ENCODE data around the gene CARS1. TPM values are rescaled to one million over a fixed set of nuclear protein-coding genes. Genes with fewer than 3 reads are reported as not detected.

CARS1 gene
- total and polyA plus RNA-seq, 10 of the 15 experiments (the other 5 are each of a cell fraction or from before 2014, with no cell fraction given): 7.8 to 60.6 (median 45.7) TPM

DNA sequence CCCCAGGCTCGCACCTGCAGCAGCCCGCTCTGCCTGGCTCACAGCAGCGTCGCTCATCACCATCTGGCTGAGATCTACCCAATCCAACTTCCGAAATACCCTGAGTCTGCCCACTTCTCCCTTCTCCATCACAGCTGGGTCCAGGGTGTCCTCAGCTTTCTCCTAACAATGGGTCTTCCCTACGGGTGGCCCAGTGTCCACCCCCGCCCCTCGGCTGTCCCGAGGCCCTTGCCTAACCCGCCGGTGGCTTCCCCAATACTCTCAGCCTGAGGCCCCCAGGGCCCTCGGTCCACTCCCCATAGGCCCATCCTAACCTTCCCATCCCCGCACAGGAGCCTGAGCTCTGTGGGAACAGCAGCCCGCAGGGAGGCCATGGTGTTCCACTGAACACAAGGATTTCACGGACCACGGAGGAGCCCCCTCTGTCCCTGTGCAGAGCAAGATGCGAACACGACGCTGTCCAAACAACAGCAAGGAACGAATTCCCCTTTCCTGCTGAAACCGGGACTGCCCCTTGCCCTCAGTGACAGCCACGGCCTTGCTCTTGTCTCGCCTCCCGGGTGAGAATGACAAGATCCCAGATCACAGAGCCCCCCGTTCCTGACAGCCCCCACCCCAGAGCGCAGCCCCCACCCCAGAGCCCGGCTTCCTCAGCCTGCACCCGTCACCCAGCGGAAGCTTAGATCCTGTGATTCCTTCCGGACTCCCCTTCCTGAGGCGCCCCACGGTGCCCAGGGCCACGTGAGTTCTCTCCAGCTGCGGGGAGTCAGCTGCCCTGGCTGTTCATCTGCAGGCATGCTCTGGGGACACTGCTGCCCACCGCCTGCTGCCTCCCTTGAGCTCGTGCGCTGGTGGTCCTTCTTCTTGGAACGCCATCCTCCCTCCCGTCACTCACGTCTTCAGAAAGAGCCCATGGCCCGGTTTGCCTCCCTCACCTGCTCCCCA, 48.8 kb upstream of the CARS1 start:
- Histone ChIP-seq H3K27me3 (replicated peaks in 1 of 2; ENCODE audit: control insufficient read depth in 2 of 2, insufficient read depth in 2 of 2, low read length in 1 of 2) (no peaks in the 10 kb centered on the region; a peak in 1 of 4 replicates), H3K27ac (ENCODE audit: control insufficient read depth, insufficient read depth) (no peak overlapping the region), H4K20me1 (ENCODE audit: control insufficient read depth, insufficient read depth) (no peaks in the 10 kb centered on the region), H3K79me2 (ENCODE audit: control insufficient read depth, insufficient read depth, low read length) (no peaks in the 10 kb centered on the region), H3K9ac (ENCODE audit: control insufficient read depth, insufficient read depth, low read length) (no peak overlapping the region), H3K4me3 (no peak overlapping the region), H3K4me2 (ENCODE audit: control insufficient read depth, insufficient read depth) (no peak overlapping the region), H3K9me3 (replicated peaks; ENCODE audit: control insufficient read depth, insufficient read depth, low read length) (no peaks in the 10 kb centered on the region), H3K4me1 (ENCODE audit: control insufficient read depth, insufficient read depth, low read length) (no peaks in the 10 kb centered on the region), H3K36me3 (ENCODE audit: control insufficient read depth in 2 of 2, insufficient read depth in 2 of 2, low read length in 1 of 2) (no peaks in the 10 kb centered on the region), H2AFZ (ENCODE audit: control insufficient read depth, low read depth, low read length) (no peak overlapping the region)
- no peak for FAIRE-seq
- 38% methylated on average over 35 of the region's 41 CpGs for WGBS (ENCODE audit: insufficient coverage, insufficient replicate concordance, low lambda C conversion rate, missing lambda C conversion rate)
- CTCF ChIA-PET: interaction anchor here (1.6 kb wide), 1 partner anchor 14 kb away, joined by 3 read pairs; no protein-coding TSS in a partner anchor
- in situ Hi-C loops (cut with MboI) (no loop called here), intact Hi-C loops (cut with micrococcal nuclease; ENCODE audit: unreplicated experiment) (no loop called here)
- BruUV-seq (replicated peaks): no TSS peak
- no peak for DNase-seq (ENCODE audit: low read depth, low spot score)
- ATAC-seq: no peak
- POLR2A ChIA-PET: no interaction called here
- SMC1A ChIA-PET (ENCODE audit: uncharacterized antibody, unreplicated experiment): no interaction called here
- RAD21 ChIA-PET (ENCODE audit: unreplicated experiment): no interaction called here
- no peak for TF ChIP-seq TCF12 (IDR thresholded peaks at IDR 0.05; ENCODE audit: low read depth, low read length)
- TF ChIP-seq MYB (IDR thresholded peaks at IDR 0.05; ENCODE audit: borderline replicate concordance, low read depth, low read length): no peak
- no peak for TF ChIP-seq KDM1A (IDR thresholded peaks at IDR 0.05; ENCODE audit: borderline replicate concordance)
- TF ChIP-seq RCOR1 (conservative IDR thresholded peaks at IDR 0.05; ENCODE audit: low read depth, low read length): no peak
- no peak for TF ChIP-seq CBFB (IDR thresholded peaks at IDR 0.05; ENCODE audit: low read depth)
- TF ChIP-seq RBBP5 (conservative IDR thresholded peaks at IDR 0.05): no peak
- TF ChIP-seq CHD2 (IDR thresholded peaks at IDR 0.05; ENCODE audit: borderline replicate concordance, low read depth, low read length): no peak
- TF ChIP-seq, protein P1, sequence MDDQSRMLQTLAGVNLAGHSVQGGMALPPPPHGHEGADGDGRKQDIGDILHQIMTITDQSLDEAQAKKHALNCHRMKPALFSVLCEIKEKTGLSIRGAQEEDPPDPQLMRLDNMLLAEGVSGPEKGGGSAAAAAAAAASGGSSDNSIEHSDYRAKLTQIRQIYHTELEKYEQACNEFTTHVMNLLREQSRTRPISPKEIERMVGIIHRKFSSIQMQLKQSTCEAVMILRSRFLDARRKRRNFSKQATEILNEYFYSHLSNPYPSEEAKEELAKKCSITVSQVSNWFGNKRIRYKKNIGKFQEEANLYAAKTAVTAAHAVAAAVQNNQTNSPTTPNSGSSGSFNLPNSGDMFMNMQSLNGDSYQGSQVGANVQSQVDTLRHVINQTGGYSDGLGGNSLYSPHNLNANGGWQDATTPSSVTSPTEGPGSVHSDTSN (IDR thresholded peaks at IDR 0.05; ENCODE audit: insufficient replicate concordance, low read depth, low read length): no peak
- TF ChIP-seq, protein P2, sequence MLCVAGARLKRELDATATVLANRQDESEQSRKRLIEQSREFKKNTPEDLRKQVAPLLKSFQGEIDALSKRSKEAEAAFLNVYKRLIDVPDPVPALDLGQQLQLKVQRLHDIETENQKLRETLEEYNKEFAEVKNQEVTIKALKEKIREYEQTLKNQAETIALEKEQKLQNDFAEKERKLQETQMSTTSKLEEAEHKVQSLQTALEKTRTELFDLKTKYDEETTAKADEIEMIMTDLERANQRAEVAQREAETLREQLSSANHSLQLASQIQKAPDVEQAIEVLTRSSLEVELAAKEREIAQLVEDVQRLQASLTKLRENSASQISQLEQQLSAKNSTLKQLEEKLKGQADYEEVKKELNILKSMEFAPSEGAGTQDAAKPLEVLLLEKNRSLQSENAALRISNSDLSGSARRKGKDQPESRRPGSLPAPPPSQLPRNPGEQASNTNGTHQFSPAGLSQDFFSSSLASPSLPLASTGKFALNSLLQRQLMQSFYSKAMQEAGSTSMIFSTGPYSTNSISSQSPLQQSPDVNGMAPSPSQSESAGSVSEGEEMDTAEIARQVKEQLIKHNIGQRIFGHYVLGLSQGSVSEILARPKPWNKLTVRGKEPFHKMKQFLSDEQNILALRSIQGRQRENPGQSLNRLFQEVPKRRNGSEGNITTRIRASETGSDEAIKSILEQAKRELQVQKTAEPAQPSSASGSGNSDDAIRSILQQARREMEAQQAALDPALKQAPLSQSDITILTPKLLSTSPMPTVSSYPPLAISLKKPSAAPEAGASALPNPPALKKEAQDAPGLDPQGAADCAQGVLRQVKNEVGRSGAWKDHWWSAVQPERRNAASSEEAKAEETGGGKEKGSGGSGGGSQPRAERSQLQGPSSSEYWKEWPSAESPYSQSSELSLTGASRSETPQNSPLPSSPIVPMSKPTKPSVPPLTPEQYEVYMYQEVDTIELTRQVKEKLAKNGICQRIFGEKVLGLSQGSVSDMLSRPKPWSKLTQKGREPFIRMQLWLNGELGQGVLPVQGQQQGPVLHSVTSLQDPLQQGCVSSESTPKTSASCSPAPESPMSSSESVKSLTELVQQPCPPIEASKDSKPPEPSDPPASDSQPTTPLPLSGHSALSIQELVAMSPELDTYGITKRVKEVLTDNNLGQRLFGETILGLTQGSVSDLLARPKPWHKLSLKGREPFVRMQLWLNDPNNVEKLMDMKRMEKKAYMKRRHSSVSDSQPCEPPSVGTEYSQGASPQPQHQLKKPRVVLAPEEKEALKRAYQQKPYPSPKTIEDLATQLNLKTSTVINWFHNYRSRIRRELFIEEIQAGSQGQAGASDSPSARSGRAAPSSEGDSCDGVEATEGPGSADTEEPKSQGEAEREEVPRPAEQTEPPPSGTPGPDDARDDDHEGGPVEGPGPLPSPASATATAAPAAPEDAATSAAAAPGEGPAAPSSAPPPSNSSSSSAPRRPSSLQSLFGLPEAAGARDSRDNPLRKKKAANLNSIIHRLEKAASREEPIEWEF (IDR thresholded peaks at IDR 0.05; ENCODE audit: insufficient replicate concordance, low read depth, low read length): no peak
- TF ChIP-seq HCFC1 (IDR thresholded peaks at IDR 0.05; ENCODE audit: low read length): no peak
- no peak for TF ChIP-seq HDAC6 (IDR thresholded peaks at IDR 0.05; ENCODE audit: unreplicated experiment)
- TF ChIP-seq MEF2A (IDR thresholded peaks at IDR 0.05; ENCODE audit: insufficient read depth, low read depth, low read length): no peak
- TF ChIP-seq ASH2L (IDR thresholded peaks at IDR 0.05; ENCODE audit: borderline replicate concordance, low read depth): no peak
- TF ChIP-seq RAD21 (IDR thresholded peaks at IDR 0.05; ENCODE audit: insufficient read depth, low read depth, low read length): no peak
- TF ChIP-seq, protein P3, sequence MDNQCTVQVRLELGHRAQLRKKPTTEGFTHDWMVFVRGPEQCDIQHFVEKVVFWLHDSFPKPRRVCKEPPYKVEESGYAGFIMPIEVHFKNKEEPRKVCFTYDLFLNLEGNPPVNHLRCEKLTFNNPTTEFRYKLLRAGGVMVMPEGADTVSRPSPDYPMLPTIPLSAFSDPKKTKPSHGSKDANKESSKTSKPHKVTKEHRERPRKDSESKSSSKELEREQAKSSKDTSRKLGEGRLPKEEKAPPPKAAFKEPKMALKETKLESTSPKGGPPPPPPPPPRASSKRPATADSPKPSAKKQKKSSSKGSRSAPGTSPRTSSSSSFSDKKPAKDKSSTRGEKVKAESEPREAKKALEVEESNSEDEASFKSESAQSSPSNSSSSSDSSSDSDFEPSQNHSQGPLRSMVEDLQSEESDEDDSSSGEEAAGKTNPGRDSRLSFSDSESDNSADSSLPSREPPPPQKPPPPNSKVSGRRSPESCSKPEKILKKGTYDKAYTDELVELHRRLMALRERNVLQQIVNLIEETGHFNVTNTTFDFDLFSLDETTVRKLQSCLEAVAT (IDR thresholded peaks at IDR 0.05): no peak
- TF ChIP-seq SP1 (IDR thresholded peaks at IDR 0.05; ENCODE audit: low read depth, low read length): no peak

All from GM12878 (cell line).